Mononuclear cell (primary cell): ENCODE measurements around the gene ADRM1. TPM values are rescaled to one million over a fixed set of nuclear protein-coding genes. Genes with fewer than 3 reads are reported as not detected.

Experiments used
- H3K27me3 ChIP-seq: 2 replicates; pipeline ENCODE4 v1.6.0; 2011; ENCODE audit warnings: low read length, control low read depth; ENCODE audit not compliant: insufficient read depth
- H3K4me1 ChIP-seq: 2 replicates; pipeline ENCODE4 v1.5.1; 2011; ENCODE audit warnings: mild to moderate bottlenecking, low read length, control low read depth; ENCODE audit not compliant: insufficient read depth
- H3K4me3 ChIP-seq: 2 replicates; pipeline ENCODE4 v1.5.1; 2011; ENCODE audit warnings: mild to moderate bottlenecking, low read length, moderate library complexity
- H3K9me3 ChIP-seq: 2 replicates; pipeline ENCODE4 v1.5.1; 2011; ENCODE audit warnings: low read depth, mild to moderate bottlenecking, control low read depth, low read length
- total RNA-seq: library from RNA; depleted of rRNA; stranded (reverse); fragments of >200 nt; gene quantifications from one replicate; pipeline ENCODE4 v1.2.3, GENCODE V29; 2012

ADRM1 gene
- total RNA-seq = 30.2 TPM

GRCh38 chr20:62302341-62303061 is at the start of gene ADRM1:
ADRM1 (plus strand) TSS chr20:62302997; CDS start chr20:62303569, 572 bp downstream.
- peaks cover 27% of the 10 kb centered on the region for H3K4me1 ChIP-seq
- peak within 1 kb of the TSS; percentile 71 for H3K4me3 ChIP-seq
- H3K27me3 ChIP-seq = no peaks in the 10 kb centered on the region
- H3K9me3 ChIP-seq = no peaks in the 10 kb centered on the region

DNA sequence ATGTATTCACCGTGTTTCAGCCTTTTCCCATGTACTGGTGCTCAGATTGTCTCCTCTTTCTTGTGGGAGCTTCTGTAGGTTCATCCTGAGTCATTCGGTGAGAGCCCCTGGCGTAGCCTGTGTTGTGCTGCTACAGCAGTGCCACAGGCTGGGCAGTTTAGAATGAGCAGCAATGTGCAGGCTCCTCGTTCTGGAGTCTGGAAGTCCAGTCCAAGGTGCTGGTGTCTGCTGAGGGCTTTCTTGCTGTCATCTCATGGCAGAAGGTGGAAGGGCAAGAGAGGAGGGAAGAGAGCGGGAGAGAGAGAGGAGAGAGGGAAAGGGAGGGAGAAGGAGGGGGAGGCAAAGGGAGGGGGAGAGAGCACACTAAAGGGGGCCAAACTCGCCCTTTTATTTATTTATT is 49.4 kb upstream of the ADRM1 start:
- Histone ChIP-seq H3K27me3 (no peaks in the 10 kb centered on the region), H3K4me3 (no peak overlapping the region), H3K9me3 (no peaks in the 10 kb centered on the region), H3K4me1 (no peaks in the 10 kb centered on the region)

DNA sequence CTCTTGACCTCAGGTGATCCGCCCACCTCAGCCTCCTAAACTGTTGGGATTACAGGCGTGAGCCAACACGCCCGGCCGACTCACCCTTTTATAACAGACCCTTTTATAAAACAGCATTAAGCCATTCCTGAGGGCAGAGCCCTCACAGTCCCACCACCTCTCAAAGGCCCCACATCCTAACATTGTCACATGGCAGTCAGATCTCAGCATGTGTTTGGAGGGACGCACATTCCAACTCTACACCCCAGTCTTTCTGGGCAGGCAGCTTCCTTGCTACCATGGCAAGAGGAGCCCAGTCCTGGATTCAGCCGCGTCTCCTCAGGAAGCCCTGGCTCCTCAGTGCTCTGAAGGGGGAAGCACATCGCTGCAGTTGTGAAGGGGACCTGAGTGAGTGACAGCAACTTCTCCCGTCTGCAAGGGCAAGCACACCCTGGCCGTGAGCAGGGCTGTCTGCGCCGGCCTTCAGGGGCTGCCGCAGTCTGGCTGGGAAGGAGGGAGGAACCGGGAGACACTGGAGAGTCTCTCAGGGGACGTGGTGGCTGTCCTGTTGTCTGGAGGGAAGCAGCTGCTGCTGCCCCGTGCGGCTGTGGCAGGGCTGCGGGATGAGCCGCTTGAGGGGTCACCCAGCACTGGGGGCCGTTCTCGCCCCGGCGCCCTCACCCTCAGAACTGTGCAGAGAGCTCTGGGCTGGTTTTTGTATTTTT is 48.6 kb upstream of the ADRM1 start:
- no peaks in the 10 kb centered on the region for H3K4me1 ChIP-seq
- no peaks in the 10 kb centered on the region for H3K9me3 ChIP-seq
- no peak overlapping the region for H3K4me3 ChIP-seq
- H3K27me3 ChIP-seq = no peaks in the 10 kb centered on the region

- Histone ChIP-seq H3K4me3 (no peak overlapping the region), H3K9me3 (no peaks in the 10 kb centered on the region), H3K4me1 (no peaks in the 10 kb centered on the region), H3K27me3 (no peaks in the 10 kb centered on the region)
Observed at GRCh38 chr20:62255976-62256375, 46.8 kb upstream of the ADRM1 start.

- H3K27me3 ChIP-seq = no peaks in the 10 kb centered on the region
- H3K4me3 ChIP-seq = no peak overlapping the region
- no peaks in the 10 kb centered on the region for H3K9me3 ChIP-seq
- H3K4me1 ChIP-seq = no peaks in the 10 kb centered on the region
Observed at GRCh38 chr20:62258499-62259293, 44.1 kb upstream of the ADRM1 start.

- H3K27me3 ChIP-seq = no peaks in the 10 kb centered on the region
- H3K4me3 ChIP-seq = no peak overlapping the region
- no peaks in the 10 kb centered on the region for H3K9me3 ChIP-seq
- H3K4me1 ChIP-seq = no peaks in the 10 kb centered on the region
Observed at GRCh38 chr20:62259294-62259565, 43.6 kb upstream of the ADRM1 start.

DNA sequence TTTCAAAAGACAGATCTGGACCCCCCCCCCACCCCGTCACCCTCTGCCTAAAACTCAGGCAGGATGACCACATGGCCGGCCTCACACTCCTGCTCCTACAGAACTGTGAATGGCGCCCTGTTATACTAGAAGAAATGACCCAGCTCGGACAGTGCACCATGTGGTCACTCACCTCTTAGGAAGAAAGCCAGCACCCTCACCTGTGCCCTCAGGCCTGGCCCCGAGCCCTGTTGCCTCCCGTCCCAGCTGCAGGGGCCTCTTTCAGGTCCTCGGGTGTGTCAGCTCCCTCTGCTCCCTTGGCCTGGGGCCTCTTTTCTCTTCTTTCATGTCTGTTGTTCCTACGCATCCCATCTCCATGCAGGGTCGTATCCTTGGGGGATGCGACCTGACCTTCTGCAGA is 40.7 kb upstream of the ADRM1 start:
- Histone ChIP-seq H3K4me3 (no peak overlapping the region), H3K4me1 (no peaks in the 10 kb centered on the region), H3K9me3 (no peaks in the 10 kb centered on the region), H3K27me3 (no peaks in the 10 kb centered on the region)

- no peak overlapping the region for H3K4me3 ChIP-seq
- H3K9me3 ChIP-seq = no peaks in the 10 kb centered on the region
- H3K27me3 ChIP-seq = no peaks in the 10 kb centered on the region
- no peaks in the 10 kb centered on the region for H3K4me1 ChIP-seq
Observed at GRCh38 chr20:62263396-62263795, 39.4 kb upstream of the ADRM1 start.

GRCh38 chr20:62265365-62265764 is 37.4 kb upstream of the ADRM1 start:
- no peaks in the 10 kb centered on the region for H3K9me3 ChIP-seq

DNA sequence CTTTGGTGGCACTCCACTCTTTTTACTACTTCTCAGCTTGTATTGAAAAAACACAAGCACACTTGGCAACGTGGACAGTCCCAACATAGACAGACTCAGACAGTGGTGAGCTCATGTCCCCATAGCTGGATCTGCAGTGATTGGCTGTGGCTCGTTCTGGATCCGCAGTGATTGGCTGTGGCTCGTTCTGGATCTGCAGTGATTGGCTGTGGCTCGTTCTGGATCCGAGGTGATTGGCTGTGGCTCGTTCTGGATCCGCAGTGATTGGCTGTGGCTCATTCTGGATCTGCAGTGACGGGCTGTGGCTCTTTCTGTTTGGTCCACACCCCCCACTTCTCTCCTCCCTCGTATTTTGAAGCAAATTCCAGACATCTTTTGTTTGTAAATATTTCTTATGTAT is 36.5 kb upstream of the ADRM1 start:
- Histone ChIP-seq H3K9me3 (no peaks in the 10 kb centered on the region), H3K4me1 (no peaks in the 10 kb centered on the region), H3K4me3 (no peak overlapping the region), H3K27me3 (no peaks in the 10 kb centered on the region)

More at GRCh38 chr20:62265365-62265764, 37.4 kb upstream of the ADRM1 start:
- Histone ChIP-seq H3K4me3 (no peak overlapping the region), H3K27me3 (no peaks in the 10 kb centered on the region), H3K4me1 (no peaks in the 10 kb centered on the region)

GRCh38 chr20:62266851-62267250 is 35.9 kb upstream of the ADRM1 start:
- no peaks in the 10 kb centered on the region for H3K9me3 ChIP-seq
- no peaks in the 10 kb centered on the region for H3K4me1 ChIP-seq
- no peak overlapping the region for H3K4me3 ChIP-seq
- H3K27me3 ChIP-seq = no peaks in the 10 kb centered on the region

DNA sequence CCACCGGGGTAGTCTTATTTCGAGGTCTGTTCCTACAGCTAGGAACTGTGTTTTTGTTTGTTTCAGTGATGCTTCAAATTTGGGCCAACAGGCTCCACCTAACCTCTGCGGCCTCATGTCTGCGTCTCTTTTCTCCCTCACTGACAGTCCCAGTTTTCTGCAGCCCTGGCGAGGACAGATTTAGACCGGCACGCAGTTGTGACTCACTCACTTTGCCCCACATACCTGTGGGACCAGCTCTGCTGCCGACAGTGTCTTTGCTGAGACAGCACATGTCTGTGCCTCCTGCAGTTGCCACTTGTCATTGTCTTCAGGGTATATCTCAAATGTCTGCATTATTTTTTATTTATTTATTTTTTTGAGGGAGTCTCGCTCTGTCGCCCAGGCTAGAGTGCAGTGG is 35.3 kb upstream of the ADRM1 start:
- Histone ChIP-seq H3K9me3 (no peaks in the 10 kb centered on the region), H3K4me1 (no peaks in the 10 kb centered on the region), H3K27me3 (no peaks in the 10 kb centered on the region), H3K4me3 (no peak overlapping the region)

- Histone ChIP-seq H3K9me3 (no peaks in the 10 kb centered on the region), H3K4me1 (no peaks in the 10 kb centered on the region), H3K27me3 (no peaks in the 10 kb centered on the region), H3K4me3 (no peak overlapping the region)
Observed at GRCh38 chr20:62268228-62268900, 34.4 kb upstream of the ADRM1 start.

- no peaks in the 10 kb centered on the region for H3K27me3 ChIP-seq
- H3K4me3 ChIP-seq = no peak overlapping the region
- H3K9me3 ChIP-seq = no peaks in the 10 kb centered on the region
- no peaks in the 10 kb centered on the region for H3K4me1 ChIP-seq
Observed at GRCh38 chr20:62269378-62269777, 33.4 kb upstream of the ADRM1 start.

DNA sequence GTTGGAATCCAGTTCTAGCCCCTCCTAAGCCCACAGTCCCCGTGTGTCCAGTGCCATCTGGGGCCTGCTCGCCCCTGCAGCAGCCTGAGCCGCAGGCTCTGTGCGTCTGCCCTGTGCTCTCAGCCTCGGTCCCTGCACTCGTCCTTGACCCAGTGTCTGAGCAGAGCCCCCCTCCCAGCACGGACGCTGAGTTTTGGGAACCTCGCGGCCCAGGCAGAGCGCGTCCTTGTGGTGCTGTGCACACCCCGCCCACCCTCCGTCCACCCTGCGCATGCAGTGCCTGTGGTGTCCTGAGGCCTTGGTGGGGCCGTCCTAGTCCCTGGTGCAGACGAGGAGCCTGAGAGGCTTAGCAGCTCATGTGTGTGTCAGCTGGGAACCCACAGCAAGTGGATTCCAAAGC is 32.9 kb upstream of the ADRM1 start:
- Histone ChIP-seq H3K9me3 (no peaks in the 10 kb centered on the region), H3K4me3 (no peak overlapping the region), H3K4me1 (no peaks in the 10 kb centered on the region), H3K27me3 (no peaks in the 10 kb centered on the region)
